HS-5 (cell line): ENCODE data around the gene TRIM56.
"Not testable (repeated sequence)": the region's sequence is repeated elsewhere in the genome, so short reads cannot be mapped to it uniquely, and the experiment has no call there.

ENCODE experiments used
- DNase-seq: peaks from one replicate; pipeline ENCODE4 v3.0.0-alpha.2; 2012; ENCODE audit warnings: low read depth

TRIM56 gene

DNA sequence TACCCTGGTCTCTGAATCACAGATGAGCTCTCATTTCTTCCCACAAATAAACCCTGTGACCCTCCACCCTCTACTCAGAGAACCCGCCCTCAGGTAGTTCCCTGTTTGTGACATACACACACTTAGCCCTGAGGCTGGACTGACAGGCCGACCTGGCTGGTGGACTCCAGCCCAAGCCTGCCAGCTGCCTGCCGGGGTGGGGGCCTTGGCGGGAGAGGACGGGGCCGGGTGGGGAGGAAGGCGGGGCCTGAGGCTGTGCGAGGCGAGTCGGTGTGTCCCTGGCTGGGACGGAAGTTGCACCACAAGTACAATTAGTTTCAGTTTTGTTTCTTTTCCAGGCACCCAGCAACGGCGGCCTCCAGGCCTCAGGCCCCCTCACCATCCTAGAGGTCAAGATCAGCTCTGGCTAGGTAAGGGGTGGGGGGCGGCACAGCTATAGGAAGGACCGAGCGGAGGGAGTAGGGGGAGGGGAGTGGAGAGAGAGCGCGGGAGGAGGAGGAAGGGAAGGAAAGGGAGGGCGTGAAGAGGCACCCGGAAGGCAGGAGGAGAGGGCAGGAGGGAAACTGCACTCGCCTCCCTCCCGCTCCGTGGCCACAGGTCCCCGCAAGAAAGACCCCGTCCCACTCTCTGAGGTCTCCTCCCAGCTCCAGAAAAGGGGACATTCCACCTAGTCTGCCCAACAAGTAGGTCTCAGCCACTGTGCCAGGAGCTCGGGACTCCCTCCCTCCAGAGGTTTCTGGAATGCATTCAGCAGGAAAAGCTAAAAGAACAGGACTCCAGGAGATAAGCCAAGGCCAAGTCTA is at the start of gene TRIM56:
Gene TRIM56, plus strand, starts transcription at position 320 of the 803 bp plus-strand sequence. CDS start 1,832 bp downstream, outside the sequence.
- no peak for DNase-seq

GRCh38 chr7:101035941-101036340 is 49.3 kb upstream of the TRIM56 start:
- no peak for DNase-seq

GRCh38 chr7:101041283-101041682 is 44.0 kb upstream of the TRIM56 start:
- DNase-seq: not testable (repeated sequence)

- no peak for DNase-seq
Measured at GRCh38 chr7:101058355-101058754, 26.9 kb upstream of the TRIM56 start.

GRCh38 chr7:101059620-101059942 is 25.7 kb upstream of the TRIM56 start:
- DNase-seq: no peak

DNA sequence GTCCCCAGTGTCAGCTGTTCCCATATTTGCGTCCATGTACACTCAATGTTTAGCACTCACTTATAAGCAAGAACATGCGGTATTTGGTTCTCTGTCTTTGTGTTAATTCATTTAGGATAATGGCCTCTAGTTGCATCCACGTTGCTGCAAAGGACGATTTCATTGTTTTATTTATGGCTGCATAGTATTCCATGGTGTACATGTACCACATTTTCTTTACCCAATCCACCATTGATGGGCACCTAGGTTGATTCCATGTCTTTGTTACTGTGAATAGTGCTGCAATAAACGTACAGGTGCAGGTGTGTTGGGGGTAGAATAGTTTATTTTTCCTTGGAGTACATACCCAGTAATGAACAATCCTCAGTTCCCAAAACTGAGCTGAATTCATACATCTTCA is 24.3 kb upstream of the TRIM56 start:
- DNase-seq: no peak

GRCh38 chr7:101064176-101064550 is 21.1 kb upstream of the TRIM56 start:
- not testable (repeated sequence) for DNase-seq

GRCh38 chr7:101065162-101065561 is 20.1 kb upstream of the TRIM56 start:
- DNase-seq: not testable (repeated sequence)

DNA sequence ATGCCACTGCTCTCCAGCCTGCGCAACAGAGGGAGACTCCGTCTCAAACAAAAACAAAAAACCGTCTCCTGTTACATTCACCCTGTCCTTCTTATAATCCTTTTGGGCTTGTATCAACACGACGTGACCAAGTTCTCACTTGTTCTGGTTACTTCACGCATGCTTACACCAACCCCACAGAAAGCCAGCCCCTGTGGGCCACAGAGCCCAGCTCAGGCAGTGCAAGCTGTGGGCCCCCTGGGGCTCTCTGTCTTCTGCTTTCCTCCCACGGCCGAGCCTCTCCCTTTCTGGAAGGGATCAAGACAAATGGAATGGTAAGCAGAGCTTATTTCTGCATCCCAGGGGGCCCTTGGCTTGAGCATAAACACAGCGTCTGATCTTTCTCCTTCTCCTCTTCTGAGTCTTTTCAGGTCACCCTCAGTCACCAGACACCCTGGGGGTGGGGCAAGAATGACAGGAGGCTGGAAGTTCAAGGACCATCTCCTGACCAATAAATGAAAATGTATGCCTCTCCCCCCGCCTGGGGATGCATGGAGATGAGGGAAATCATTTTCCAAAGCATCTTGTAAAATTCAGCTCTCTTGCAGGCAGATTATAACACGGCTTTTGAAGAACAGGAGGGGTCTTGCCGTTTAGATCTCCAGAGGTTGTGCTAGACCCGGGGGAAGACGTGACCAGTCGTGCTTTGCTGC is 19.0 kb upstream of the TRIM56 start:
- no peak for DNase-seq

GRCh38 chr7:101066833-101067177 is 18.5 kb upstream of the TRIM56 start:
- no peak for DNase-seq

DNA sequence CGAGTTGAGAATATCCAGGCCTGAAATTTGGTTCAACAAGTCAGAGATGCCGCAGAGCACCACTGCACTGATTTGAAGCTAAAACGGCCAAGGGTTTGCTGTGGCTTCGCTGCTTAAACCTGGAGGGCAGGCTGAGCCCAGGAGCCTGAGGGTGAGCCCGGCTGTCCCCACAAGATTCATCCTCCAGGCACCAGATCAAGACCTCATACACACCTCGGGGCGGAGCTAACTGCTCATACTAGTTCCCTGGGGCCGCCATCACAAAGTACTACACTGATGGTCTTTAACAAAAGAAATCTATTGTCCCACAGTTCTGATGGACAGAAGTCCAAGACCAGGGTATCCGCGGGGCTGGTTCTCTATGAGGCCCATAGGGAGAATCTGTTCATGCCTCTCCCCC is 16.9 kb upstream of the TRIM56 start:
- DNase-seq: no peak

GRCh38 chr7:101071362-101072104 is 13.7 kb upstream of the TRIM56 start:
- DNase-seq: not testable (repeated sequence)

DNA sequence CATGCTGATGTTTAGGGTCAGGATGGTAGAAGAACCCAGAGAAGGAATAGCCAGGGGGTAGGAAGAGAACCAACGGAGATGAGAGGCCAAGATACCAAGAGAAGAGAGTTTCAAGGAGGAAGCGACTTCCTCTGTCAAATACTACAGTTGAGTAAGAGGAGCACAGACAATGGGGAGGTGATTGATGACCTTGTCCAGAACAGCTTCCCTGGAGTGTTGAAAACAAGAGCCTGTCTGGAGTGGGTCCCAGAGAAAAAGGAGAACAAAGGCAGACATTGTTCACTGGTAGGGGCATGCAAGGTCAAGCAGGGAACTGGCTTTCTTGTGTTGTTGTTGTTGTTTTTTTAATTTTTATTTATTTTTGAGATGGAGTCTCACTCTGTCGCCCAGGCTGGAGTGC is 9.6 kb upstream of the TRIM56 start:
- DNase-seq: no peak

GRCh38 chr7:101076183-101076582 is 9.1 kb upstream of the TRIM56 start:
- DNase-seq: not testable (repeated sequence)

DNA sequence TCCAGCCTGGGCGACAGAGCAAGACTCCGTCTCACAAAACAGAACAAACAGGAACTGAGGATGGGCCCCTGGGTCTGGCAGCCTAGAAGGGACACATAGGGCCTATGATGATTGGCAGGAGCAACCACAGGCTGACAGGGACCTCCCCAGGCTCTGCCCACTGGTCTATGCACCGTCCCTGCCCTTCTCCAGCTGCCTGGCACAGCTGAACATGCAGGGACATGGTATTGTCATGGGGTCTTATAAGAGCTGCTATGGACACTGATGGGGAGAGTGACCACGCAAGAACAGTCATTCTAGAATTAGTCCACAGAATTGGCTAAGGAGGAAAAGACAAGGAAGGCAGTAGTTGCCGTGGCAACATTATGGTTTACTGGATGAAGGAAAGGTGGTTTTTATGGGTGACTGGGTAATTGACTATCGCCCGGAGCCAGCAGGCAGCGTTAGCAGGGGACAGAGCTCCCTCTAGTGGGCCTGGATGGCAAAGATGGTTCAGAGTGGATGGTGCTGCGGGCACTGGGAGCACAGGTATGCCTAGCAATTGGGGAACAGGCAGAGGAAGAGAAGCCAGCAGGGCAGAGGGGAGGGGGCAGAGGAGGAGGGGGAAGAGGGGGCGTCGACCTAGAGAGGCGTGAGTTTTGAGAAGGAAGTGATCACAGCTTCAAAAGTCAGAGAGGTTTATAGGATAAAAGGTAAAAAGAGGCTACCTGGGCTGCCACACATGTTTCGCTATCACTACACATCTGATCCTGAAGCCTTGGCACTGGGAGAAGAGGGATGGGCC is 7.8 kb upstream of the TRIM56 start:
- no peak for DNase-seq

DNA sequence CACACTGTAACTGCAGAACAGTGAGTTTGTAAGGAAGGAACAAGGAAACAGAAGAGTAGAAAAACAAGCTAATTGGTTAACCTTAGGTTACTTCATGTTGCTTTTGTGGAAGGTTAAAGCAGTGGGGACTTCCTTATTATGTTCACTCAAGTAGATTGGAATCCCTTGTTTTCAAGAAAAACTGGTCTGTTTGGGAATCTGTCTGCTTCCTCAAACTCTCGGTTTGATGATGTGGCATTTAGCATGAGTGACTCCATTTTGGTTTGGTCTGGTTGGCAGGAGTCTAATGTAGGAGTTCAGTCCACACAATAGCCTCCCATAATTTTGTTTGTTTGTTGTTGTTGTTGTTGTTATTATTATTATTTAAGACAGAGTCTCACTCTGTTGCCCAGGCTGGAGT is 3.8 kb upstream of the TRIM56 start:
- DNase-seq: no peak

GRCh38 chr7:101084865-101085161 is 468 bp upstream of the TRIM56 start:
- DNase-seq: no peak

DNA sequence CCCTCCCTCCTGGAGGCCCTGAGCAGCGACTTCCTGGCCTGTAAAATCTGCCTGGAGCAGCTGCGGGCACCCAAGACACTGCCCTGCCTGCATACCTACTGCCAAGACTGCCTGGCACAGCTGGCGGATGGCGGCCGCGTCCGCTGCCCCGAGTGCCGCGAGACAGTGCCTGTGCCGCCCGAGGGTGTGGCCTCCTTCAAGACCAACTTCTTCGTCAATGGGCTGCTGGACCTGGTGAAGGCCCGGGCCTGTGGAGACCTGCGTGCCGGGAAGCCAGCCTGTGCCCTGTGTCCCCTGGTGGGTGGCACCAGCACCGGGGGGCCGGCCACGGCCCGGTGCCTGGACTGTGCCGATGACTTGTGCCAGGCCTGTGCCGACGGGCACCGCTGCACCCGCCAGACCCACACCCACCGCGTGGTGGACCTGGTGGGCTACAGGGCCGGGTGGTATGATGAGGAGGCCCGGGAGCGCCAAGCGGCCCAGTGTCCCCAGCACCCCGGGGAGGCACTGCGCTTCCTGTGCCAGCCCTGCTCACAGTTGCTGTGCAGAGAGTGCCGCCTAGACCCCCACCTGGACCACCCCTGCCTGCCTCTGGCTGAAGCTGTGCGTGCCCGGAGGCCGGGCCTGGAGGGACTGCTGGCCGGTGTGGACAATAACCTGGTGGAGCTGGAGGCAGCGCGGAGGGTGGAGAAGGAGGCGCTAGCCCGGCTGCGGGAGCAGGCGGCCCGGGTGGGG is 2.2 kb downstream of the TRIM56 start:
- no peak for DNase-seq

- no peak for DNase-seq
Measured at GRCh38 chr7:101088069-101088425, 2.8 kb downstream of the TRIM56 start.

DNA sequence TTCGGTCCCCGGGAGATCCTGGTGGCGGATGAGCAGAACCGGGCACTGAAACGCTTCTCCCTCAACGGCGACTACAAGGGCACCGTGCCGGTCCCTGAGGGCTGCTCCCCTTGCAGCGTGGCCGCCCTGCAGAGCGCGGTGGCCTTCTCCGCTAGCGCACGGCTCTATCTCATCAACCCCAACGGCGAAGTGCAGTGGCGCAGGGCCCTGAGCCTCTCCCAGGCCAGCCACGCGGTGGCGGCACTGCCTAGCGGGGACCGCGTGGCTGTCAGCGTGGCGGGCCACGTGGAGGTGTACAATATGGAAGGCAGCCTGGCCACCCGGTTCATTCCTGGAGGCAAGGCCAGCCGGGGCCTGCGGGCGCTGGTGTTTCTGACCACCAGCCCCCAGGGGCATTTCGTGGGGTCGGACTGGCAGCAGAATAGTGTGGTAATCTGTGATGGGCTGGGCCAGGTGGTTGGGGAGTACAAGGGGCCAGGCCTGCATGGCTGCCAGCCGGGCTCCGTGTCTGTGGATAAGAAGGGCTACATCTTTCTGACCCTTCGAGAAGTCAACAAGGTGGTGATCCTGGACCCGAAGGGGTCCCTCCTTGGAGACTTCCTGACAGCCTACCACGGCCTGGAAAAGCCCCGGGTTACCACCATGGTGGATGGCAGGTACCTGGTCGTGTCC is 3.7 kb downstream of the TRIM56 start:
- DNase-seq: no peak

DNA sequence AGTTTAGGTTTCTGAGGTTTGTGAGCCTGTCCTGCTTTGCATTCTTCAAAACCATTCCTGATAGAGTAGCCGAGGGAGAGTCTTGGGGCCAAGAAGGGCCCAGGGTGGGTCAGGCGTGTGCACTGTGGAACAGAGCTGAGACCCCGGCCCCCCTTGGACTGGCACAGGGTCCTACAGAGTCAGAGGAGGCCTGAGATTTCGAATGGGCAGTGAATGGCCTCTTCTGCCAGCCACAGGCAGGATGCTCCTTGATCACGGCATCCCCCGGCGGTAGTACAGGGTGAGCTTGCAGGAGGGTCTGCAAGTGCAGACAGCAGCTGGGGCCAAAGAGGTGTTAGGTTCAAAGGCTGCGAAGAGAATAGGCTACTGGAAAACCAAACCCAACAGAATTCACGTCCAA is 4.6 kb downstream of the TRIM56 start:
- DNase-seq: no peak
